Activated CD4-positive, alpha-beta T cell treated with anti-CD3 and anti-CD28 coated beads for 1 hour (primary cell): ENCODE results near the gene TOB1.

ENCODE experiments used
- DNase-seq: peaks from one replicate; pipeline ENCODE4 v3.0.0-alpha.2; 2020

TOB1 gene

DNA sequence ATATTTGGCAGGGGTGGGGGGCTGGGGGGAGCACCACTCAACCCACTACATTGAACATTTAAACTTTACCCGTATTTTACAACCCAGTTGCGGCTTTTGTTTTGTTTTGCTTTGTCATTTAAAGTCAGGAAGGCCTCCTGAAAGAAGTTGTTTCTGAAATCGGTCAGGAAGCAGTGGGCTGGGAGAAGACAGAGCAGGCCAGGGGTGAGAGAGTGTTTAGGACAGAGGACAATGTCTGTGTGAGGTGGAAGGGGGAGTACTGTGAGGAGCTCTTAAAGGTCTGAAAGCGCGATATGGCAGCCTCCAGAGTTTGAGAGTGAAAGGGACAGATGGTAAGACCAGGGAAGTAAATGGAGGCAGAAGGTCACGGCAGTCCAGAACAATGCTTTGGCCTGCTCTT, 36.8 kb downstream of the TOB1 start:
- DNase-seq, result no peak

DNA sequence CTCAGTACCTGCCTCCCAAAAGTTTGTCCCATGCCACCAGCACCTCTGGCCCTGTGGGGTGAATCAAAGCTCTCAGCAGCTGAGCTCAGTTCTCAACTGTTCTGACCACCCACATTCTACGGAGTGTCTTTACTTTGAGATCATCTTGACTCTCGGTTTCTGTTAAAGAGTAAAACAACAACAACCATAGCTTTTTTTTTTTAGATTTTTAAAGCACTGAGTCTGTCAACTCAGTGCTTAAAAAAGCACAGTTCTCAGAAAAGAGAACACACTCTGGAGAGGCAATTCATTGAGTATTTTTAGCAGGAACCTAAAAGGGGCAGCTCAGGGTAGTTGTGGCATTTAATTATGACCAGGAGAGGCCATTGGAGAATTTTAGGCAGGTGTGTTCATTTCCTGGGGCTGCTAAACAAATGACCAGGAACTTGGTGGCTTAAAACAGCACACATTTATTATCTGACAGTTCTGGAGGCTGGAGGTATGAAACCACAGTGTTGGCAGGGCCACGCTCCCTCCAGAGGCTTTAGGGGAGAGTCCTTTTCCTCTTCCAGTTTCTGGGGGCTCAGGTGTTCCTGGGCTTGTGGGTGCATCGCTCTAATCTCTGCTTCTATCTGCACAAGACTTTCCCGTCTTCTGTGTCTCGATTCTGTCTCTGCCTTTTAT, 37.5 kb downstream of the TOB1 start:
- DNase-seq, result no peak

DNA sequence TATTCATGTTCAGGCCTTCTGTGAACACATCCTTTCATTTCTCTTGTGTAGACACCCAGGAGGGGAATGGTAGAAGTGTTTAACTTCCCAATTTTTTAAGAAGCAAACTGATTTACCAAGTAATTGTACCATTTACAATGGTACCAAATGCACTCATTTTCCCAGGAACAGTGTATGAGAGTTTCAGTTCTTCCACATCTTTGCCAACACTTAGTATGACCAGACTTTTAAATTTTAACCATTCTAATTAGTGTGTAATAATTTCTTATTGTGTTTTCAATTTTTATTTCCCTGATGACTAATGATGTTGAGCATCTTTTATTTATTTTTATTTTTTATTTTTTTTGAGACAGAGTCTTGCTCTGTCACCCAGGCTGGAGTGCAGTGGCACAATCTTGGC, 41.0 kb downstream of the TOB1 start:
- no peak for DNase-seq

DNA sequence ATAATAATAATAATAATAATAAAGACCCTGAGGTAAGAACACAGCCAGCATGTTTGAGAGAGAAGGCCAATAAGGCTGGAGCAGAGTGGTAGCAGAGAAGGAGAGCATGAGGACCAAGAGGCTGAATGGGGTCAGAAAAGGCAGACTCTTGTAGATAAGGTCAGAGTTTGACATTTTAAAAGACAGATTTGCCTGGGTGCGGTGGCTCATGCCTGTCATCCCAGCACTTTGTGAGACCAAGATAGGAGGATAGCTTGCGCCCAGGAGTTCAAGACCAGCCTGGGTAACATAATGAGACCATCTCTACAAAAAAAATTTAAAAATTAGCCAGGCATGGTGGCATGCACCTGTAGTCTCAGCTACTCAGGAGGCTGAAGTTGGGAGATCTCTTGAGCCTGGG, 41.7 kb downstream of the TOB1 start:
- DNase-seq, result no peak

DNA sequence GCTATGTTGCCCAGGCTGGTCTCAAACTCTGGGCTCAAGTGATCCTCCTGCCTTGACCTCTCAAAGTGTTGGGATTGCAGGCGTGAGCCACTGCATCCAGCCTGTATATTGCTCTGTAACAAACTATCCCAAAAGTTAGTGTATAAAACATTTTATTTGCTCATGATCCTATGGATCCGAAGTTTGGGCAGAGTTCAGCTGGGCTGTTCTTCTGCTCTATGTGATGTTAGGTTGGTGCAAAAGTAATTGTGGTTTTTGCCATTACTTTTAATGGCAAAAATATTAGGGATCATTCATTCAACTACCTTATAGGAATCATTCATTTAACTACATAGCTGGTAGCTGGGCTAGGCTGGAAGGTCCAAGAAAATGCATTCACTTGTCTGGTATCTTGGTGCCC, 43.6 kb downstream of the TOB1 start:
- DNase-seq, result no peak

DNA sequence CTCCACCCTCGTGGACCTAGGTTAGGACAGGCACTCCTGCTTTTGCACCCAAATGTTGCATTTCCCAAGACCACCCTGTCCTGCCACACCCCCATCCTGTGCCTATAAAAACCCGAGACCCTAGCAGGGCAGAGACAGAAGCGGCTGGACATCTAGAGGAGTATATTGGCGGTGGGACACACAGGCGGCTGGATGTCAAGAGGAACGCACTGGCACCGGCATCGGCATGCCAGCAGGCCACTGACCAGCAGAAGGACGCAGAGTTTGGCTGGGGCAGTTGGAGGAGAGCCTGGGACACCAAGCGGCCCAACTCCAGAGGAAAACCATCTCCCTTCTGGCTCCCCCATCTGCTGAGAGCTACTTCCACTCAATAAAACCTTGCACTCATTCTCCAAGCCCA, 45.5 kb downstream of the TOB1 start:
- no peak for DNase-seq

DNA sequence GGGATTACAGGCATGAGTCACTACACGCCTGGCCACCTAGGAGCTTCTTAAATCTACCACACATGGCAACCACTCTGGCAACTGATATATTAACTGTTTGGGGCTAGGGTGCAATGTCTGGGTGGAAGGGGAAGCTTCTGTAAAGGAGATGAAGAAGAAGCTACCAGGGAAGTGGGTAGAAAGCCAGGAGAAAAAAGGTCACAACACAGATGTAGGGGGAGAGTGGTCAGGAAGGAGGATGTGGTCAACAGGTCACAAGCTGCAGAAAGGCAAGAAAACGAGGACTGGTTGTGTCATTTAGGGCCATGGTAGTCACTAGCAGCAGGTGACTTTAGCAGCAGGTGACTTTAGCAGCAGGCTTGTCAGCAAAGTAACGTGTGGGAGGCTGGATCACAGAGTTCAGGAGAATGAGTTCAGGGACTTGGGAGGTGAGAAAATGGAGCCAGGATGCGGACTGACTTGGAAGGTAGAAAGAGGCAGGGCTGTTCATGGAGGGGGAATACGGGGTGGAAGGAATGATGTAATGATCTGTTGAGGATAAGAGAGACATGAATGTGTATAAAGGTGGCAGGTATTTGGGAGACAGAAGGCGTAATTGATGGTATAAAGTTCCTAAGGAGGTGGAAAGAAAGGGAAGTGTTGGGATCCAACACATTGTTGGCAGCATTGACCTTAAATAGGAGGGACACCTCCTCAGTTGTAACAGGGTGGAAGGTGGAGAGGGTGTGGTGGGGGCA, 47.1 kb downstream of the TOB1 start:
- no peak for DNase-seq

DNA sequence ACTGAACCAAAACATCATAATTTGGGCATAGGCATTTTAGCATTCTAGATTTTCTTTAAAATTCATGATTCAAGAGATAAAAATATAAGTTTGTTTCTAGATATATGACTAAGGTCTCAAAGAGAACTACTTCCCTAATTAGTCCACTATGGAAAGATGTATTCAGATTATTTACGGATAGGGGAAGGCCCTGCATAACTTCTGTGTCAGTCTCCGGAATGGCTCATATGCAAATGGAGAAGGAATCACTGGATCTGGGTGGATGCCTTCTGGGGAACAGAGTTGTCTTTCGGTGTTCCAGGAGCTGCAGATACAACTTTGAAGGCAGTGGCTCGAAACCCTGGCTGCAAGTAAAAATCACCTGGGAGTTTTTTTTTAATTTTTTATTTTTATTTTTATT, 47.9 kb downstream of the TOB1 start:
- no peak for DNase-seq

DNA sequence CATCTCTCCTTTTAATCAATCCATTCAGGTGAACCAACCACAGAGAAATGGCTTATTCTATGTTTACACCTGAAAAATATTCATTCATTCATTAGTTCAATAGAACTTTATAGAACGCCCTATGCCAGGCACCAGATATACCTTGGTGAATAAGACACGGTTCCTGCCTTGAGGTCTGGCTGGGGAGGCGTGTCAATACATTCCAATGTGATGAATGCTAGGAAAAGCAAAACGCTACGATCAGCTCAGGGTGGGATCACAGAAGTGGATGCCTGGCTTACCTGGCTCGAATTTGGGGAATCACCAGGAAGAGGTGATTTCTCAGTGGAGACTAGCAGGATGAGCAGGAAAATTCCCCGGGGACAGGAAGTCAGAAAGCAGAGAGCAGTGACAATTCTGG, 48.3 kb downstream of the TOB1 start:
- DNase-seq, result no peak

DNA sequence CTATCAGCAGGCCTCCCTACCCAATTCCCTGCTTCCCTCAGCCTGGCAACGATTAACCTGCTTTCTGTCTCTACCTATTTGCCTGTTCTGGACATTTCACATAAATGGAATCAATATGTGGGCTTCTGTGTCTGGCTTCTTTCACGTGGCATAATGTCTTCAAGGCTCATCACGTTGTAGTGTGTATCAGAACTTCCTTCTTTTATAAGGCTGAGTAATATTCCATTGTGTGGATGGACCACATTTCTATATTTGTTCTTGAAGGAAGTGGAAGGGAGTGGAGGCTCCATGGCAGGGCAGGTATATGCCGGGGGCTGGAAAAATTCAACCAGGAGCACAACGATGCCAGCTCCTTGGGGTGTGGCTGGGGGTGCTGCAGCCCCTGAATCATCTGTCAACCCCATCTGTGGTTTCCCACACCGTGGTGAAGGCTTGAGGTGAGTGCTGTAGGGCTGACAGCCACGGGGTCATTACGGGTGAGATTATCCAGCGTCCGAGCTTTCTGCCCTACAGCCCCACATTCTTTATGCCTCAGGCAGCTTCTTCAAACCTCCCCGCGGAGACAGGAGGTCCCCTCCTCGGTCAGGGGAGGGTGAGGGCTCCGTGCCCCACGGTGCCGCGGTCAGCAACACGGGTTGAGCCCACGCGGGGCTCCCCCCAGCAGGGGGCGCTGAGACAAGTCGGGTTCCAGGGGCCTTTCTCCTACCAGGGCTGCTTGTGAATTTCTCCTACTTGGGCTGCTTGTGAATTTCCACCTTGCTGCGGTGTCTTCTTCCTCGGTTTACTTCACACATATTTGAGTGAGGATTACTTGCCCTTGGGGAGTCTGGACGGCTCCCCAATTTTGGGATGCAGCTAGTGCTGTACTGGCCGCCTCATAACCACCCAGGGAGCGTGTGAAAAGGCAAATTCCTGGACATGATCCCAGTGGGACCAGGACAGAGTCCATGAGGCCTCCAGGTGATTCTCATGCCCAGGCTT, 49.1 kb downstream of the TOB1 start:
- DNase-seq, result peak; percentile 40

DNA sequence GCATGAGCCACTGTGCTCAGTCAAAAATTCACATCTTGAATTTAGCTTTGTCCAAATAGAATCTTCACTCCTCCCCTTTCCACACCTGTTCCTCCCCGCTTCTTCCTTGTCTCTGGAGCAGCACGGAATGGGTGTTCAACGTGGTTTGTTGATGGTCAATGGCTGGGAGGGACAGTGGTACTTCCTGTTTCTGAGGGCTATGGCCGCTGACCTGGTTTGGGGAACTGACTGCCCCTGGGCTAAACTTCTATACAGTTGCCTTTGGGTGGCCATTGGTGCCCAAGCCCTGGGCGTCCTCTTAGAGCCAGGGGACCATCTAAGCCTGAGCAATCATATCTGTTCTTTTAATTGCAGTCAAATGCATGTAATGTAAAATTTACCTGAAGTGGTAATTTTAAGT, 49.9 kb downstream of the TOB1 start:
- no peak for DNase-seq

DNA sequence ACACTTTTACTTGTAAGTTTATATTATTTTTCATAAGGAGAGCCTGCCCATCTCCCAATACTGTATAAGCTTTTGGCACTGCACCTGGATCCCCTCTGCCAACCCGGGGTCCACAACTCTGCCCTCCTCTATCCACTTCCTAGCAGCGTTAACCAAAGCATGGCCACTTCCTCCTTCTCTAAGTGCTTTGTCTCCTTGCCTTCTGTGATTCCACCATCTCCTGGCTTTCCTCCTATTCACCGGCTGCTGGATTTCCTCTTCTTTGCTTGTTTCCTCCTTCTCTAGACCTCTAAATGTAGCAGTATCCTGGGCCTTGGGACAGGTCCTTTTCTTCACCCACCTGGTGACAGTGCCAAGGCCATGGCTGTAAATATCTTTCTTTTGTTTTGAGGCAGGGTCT, 50.8 kb downstream of the TOB1 start:
- no peak for DNase-seq

DNA sequence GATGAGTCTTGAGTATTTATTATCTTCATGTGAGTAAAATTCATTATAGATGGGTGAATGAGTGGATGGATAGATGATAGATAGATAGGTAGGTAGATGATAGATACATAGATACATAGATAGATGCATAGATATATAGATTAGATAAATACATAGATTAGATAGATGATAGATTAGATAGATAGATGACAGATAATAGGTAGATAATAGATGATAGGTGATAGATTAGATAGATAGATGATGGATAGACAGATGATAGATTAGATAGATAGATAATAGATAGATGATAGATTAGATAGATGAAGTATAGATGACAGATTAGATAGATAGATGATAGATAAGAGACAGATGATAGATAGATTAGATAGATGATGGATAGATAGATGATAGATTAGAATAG, 52.6 kb downstream of the TOB1 start:
- no peak for DNase-seq
